GM15510 (cell line): ENCODE data around the gene NRXN2.

Experiments used
- POLR2A ChIP-seq: IDR thresholded peaks from 3 replicates; pipeline ENCODE4 v1.6.1; 2011; ENCODE audit warnings: borderline replicate concordance; ENCODE audit not compliant: insufficient read length; ENCODE audit errors: extremely low read depth

NRXN2 gene

DNA sequence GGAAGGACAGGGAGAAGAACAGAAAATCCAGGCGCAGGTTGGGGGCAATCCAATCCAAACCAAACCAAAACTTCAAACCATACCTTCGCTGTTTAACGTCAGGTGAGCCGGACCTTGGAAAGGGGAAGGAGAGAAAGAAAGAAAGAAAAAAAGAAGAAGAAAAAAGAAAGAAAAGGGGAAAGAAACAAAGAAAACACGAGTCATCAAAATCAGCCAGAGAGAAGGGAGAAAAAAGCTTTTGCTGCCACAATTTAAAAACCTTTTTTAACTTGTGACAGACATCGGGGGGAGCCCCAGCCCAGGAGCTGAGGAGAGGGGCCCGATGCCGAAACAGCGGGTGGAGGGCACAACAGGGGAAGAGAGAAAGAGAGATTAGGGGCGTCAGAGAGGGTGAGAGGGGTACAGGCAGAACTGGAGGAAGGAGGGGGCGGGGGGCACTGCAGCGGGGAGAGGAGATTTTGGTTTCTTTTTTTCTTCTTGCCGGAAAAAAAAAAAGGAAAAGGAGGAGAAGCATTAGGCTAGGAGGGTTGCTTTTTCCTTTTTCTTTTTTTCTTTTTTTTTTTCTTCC lies 30.1 kb downstream of the NRXN2 start:
- TF ChIP-seq POLR2A: no peak

DNA sequence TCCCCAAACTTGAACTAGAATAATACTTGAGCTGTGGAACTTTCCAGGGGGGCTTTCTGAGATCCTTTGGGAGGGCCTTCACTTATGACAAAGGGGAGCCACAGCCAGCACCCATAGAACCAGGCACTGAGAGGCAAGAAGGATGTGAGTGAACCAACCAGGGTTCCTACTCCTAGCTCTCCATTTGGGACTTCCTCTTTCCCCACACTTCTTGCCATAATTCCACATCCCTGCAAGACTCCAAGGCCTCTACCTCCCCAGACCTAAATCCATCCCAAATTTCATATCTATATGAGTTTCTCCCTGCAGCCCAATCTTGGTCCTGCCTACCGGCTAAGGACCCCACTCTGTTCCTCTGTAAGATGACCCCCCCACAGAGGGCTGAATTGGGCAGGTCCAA lies 31.5 kb downstream of the NRXN2 start:
- no peak for TF ChIP-seq POLR2A

DNA sequence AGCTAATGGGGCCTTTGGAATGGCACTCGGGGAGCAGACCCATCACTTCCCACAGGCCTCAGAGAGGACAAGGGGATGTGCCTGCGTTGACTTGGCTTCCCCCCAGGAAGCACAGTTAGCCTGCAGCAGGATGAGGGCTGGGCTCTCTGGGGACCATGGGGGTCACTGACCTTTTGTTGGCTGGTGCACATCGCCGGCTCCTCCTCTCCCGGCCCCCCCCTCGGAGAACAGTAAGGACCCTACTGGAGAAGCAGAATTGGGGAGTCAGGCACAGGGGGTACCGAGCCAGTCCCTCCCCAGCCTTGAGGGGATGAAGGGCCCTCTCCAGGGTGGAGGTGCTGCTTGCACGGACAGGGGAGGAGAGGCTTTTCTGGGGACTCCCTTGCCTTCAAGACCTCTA lies 32.8 kb downstream of the NRXN2 start:
- no peak for TF ChIP-seq POLR2A

DNA sequence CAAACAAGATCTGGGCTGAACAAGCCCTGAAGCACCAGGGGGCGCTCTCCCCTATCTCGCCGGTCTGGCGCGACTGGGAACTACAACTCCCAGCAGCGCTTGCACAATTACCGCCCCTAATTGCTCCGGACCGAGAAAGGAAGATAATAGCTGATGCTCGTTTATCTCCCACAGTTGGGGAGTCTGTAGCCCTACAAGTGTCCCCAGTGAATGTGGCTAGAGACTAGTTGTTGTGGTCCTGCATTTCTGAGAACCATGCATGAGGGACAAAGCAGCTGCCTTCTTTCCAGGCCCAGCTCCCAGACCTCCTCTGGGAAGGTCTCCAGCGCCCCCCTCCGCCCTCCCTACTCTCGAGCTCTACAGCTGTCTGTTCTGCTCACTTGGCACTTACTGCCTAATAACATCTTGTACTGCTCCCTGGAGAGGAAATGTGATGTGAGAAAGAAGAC lies 34.4 kb downstream of the NRXN2 start:
- TF ChIP-seq POLR2A: no peak

DNA sequence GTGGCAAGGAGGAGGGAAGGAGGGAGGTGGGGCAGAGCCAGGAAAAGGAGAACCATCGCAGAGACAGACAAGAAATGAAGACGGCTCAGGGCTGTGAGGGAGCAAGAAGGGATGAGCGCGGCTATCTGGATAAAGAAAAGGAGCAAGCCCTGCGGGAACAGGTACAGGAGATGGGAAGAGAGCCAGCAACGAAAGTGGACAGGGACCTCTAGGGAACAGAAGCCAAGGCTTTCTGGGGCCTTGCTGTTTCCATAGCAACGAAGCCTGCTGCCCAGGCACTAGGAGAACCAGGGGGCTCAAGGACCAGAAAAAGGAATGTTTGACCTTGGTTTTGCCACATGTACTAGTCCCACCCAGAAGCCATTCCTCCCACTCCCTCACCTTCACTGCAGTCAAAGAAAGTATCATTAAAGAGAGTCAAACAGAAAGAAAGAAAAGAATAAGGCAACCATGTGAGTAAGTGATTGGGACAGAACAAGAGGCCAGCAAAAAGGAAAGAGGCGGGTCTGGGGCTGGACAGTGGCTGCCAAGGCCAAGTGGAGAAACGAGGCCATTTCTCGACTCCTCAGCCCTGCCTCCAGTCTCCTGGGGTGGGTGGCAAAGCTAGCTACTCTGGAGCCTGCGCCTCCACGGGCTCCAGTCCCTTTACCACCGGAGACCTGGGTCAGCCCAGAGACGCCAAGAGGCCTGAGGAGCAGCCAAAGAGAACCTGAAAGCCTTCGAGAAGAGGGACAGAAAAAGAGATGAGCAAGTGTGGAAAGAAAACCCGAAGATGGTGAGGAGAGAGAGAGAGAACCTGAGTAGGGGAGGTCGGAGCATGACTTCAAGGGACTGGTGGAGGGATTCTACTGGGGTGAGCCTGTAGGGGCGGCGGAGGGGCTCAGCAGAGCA lies 35.1 kb downstream of the NRXN2 start:
- no peak for TF ChIP-seq POLR2A

DNA sequence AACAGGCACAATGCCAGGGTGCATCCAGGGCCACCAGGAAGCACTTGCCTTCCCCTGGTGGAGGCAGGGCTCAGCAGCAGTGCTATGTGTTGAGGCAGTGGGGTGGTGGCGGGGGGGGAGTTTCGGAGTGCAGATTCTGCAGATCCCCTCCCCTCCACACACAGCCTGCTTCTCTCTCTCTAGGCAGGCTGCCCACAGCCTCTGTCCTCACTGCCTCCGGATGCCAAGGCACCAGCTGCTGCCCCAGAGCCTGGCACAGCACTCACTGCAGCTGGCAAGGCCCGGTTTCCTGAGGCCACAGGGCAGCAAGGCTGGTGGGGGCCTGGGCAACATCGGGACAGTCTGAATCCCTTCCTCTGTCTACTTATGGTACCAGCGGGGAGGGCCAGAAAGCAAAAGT lies 35.8 kb downstream of the NRXN2 start:
- no peak for TF ChIP-seq POLR2A

DNA sequence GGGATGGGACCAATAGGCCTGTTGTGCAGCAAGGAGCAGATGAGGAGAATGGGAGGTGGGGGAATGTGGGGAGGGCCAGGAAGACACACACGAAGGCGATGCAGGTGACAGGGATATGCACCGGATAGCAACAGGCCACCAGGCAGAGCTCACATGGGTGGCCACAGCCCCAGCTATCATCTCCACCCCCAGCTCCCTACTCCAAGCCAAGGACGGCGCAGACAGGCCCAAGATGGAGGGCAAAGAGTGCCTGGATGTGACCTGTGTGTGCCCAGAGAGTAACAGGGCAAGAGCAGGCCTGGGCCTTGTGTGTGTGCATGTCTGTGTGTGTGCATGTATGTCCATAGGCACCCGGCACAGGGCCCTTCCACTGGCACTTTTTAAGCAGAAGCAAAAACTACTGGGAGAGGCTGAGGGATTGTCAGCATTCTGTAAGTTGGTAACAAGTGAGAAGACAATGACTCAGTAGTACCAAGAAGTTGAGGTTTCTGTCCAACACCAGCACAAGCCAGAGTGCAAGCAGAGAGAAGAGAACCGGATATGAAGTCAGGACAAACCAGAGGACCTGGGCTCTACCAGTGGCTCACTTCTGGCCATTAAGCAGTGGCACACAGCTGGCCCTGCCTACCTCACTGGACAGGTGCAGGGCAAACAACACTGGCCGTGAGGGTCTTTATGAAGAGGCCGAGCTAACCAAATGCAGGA lies 36.4 kb downstream of the NRXN2 start:
- no peak for TF ChIP-seq POLR2A

DNA sequence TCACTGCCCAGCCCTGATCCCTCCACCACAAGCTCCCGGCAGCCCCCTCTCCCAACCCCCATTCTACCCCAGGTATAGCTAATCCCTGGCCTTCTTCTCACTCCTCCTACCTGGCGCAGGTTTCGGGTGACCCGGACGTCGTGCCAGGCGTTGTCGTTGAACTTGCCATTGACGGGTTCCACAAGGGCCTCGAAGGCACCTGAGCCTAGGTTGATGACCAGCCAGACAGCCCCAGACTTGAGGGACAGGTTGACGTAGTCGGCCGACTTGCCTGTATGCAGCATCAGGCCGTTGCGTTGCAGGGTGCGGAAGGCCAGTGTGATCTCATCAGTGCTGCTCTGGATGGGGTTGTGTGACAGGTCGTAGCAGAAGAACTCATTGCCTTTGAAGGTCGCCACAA lies 37.5 kb downstream of the NRXN2 start:
- TF ChIP-seq POLR2A: no peak

DNA sequence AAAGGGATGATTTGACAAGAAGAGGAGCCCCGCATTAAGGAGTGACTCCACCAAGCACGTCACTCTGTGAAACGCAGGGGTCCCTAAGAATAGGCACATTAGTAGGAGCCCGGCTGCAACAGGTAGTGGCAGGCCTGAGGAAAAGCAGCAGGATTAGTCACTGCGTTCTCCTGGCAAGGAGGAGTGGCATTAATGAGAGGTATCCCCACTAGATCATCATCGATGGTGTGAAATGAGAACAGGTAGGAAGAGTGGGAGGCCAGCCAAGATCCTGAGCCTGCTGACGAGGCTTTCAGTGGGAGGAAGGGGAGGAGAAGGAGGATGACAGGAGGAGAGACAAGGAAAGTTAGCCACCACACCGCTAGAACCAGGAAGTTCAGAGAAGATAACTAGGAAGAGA lies 38.6 kb downstream of the NRXN2 start:
- no peak for TF ChIP-seq POLR2A

DNA sequence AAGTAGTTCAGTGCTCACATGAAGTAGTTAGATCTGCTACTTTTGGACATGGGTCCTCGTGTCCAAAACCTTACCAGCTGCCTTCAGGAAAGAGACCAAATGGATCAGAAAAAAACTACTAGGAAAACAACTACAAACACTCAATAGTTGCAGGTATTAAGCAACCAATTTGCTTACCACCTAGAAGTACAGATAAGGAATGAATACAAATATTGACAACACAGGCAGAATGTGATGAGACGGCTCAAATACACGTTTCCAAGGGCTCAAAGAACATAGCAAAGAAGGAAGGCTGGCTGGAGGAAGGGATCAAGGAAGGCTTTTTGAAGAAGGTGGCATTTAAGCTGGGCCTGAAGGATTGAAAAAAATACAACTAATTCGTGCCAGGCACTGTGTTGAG lies 41.8 kb downstream of the NRXN2 start:
- TF ChIP-seq POLR2A: no peak

DNA sequence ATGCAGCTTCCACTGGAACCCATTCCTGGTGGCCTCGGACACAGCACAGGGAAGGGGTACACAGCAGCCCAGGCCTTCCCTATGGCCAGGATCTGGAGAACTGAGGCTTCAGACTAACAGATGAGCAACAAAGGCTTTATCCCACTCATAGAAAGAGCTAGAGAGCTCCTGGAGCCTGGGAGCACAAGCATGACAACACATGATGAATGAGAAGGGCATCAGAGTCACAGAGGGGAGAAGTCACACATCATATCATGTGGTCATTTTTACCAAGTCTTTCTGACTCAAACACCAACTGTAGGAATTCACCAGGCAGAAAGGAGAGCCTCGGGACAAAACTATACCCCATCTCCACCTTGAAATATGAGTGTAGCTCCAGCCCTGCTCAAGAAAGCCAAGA lies 43.2 kb downstream of the NRXN2 start:
- no peak for TF ChIP-seq POLR2A

DNA sequence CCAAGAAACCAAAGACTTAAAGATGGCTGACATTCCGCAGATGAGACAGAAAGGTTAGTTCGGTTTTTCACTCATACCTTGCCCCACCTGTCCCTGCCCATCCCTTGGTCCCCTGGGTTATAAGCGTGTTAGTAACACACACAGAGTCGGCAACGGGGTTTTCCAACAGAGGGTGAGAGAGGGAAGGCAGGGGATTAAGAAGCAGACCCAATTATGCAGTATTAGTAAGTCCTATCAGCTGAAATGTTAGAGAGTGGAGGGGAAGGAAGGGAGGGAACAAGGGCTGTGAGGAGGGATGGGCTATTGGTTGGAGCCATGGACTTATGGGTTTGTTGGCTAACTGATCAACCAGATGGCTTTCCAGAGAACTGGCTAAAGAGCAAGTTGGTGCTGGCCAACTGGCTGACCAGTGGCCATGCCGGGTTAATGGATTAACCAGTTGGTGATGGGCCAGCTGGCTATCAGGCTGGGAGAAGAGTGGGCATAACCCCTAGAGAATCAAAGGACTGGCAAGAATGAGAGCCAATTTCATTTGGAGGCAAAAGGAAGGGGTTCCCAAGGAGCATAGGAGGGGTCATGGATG lies 45.5 kb downstream of the NRXN2 start:
- no peak for TF ChIP-seq POLR2A

DNA sequence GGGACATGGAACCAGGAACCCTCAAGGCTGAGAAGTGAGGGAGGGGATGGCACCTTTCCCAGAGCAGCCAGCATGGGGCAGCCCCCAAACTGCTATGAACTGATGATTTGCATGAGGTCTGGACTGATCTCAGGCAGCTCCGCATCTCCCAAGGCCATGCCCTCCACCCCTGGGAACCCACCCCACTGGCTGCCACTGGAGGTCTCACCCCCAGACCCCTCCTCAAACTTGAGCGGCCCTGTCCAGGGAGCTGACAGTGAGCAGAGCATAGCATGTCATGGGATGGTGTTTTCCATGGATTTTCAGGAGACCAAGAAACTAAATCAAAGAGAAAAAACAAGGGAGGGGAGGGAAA lies 46.8 kb downstream of the NRXN2 start:
- TF ChIP-seq POLR2A: no peak

DNA sequence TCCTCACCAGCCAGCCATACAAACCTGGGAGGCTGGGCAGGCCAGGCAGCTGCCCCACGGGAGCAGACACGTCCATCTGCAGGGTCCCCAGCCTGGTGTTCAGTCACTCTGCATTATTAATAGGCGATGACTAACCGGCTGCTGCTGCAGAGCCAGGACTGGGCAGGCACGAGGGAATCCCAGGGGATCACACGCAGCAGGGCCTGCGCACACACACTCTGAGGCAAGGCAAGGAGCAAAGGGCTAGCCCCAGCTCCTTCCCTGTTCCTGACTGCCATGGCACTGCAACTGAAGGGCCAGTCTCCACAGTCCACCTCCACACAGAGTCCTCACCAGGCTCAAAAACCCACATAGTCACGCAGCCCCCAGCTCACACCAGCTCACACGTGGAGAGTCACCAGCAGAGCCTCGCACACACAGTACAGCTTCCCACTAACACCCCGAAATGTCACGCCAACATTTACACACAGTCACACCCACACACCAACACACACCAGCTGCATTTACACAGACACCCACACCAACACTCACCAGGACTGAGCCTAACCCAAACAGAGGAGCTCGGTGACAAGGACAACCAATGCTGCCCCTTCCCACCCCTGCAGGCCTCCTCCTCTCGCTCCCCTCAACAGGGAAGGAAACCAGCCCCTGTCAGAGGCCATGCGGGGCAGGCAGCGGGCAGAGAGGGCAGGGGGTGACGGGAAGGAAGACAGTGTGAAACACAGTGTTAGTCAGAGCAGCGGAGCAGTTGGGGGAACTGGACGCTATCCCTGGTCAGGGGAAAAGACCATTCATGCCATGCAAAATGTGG lies 47.3 kb downstream of the NRXN2 start:
- no peak for TF ChIP-seq POLR2A
